PFSK-1 (cell line): ENCODE data around the gene TNNT2.

Experiments
- POLR2AphosphoS5 ChIP-seq: IDR thresholded peaks from 2 replicates; pipeline ENCODE4 v1.6.1; 2012; ENCODE audit warnings: low read depth, mild to moderate bottlenecking, control low read depth, low read length, moderate library complexity
- REST ChIP-seq, 2 experiments: IDR thresholded peaks; 2 replicates each; pipeline versions ENCODE4 v1.6.1 to v1.8.0; 2011 to 2012; ENCODE audit warnings: low read depth in 2 of 2, low read length in 2 of 2, control low read depth in 1 of 2, inconsistent platforms in 1 of 2, mild to moderate bottlenecking in 1 of 2, moderate library complexity in 1 of 2; ENCODE audit not compliant: insufficient read depth in 1 of 2

- TF ChIP-seq POLR2AphosphoS5 (no peak), REST (IDR thresholded peaks at IDR 0.05; ENCODE audit: insufficient read depth in 1 of 2, low read depth in 2 of 2, low read length in 2 of 2) (no peak)
Measured at GRCh38 chr1:201409440-201409839, 32.0 kb upstream of the TNNT2 start.
